Measurements from ENCODE around the gene ABCA9.

Gene ABCA9

DNA sequence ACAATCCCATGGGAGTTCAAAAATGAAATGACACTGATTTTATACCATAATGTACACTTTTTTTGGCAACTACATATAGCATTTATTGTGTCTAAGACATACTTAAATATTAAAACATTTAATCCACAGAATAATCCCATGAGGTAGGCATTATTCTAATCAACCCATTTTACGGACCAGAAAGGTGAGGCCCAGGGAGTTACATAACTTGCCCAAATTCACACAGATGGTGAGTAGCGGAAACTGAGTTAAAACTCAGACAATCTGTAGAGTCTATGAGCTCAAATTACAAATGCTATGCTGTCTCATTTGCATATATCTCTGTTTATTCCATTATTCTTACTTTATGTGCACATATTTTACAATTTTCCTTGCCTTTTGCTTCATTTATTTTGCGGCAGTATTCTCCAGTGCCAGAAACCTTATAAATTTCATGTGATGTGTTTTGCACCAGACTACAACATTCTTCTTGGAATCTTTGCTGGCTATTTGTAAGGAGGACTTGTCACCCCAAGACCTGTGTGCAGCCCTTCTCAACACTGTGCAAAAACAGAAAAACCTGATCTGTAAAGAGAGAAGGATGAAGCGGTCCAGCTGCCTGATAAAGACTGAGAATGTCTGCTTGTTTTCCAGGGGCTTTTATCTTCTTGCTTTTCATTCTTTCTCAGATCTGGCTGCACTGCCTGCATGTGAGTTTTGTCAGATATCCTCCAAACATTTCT lies 2.3 kb upstream of the ABCA9 start:
- no peaks in the 10 kb centered on the region for H3K79me2 ChIP-seq (ENCODE audit: insufficient read depth, low read length)
- no peak overlapping the region for H3K27ac ChIP-seq (ENCODE audit: low read length)
- no peak for ATAC-seq (ENCODE audit: insufficient read depth, low read depth)
- no peaks in the 10 kb centered on the region for H3K36me3 ChIP-seq (ENCODE audit: insufficient read depth, low read length)
- no peak overlapping the region for H3K9ac ChIP-seq (ENCODE audit: low read depth, low read length)
- no peak overlapping the region for H3K4me3 ChIP-seq (ENCODE audit: low read depth in 1 of 2, low read length in 2 of 2)
- peaks cover 16% of the 10 kb centered on the region; the same call in 1 of the 2 replicates for H3K4me1 ChIP-seq (ENCODE audit: insufficient read depth, low read length)
- H3K4me2 ChIP-seq (ENCODE audit: insufficient read depth, low read length) = no peak overlapping the region
- TF ChIP-seq, protein P1, sequence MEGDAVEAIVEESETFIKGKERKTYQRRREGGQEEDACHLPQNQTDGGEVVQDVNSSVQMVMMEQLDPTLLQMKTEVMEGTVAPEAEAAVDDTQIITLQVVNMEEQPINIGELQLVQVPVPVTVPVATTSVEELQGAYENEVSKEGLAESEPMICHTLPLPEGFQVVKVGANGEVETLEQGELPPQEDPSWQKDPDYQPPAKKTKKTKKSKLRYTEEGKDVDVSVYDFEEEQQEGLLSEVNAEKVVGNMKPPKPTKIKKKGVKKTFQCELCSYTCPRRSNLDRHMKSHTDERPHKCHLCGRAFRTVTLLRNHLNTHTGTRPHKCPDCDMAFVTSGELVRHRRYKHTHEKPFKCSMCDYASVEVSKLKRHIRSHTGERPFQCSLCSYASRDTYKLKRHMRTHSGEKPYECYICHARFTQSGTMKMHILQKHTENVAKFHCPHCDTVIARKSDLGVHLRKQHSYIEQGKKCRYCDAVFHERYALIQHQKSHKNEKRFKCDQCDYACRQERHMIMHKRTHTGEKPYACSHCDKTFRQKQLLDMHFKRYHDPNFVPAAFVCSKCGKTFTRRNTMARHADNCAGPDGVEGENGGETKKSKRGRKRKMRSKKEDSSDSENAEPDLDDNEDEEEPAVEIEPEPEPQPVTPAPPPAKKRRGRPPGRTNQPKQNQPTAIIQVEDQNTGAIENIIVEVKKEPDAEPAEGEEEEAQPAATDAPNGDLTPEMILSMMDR (IDR thresholded peaks at IDR 0.05; ENCODE audit: borderline replicate concordance, extremely low read depth, low read length, poor library complexity, severe bottlenecking) = no peak
- H3K27me3 ChIP-seq (ENCODE audit: insufficient read depth, low read length, poor library complexity) = peaks cover 3% of the 10 kb centered on the region
- no peaks in the 10 kb centered on the region for H3K9me3 ChIP-seq (ENCODE audit: insufficient read depth, low read length, severe bottlenecking)
- H2AFZ ChIP-seq (ENCODE audit: low read depth, low read length) = no peak overlapping the region
- DNase-seq = no peak
- H4K20me1 ChIP-seq (ENCODE audit: insufficient read depth, low read length) = no peaks in the 10 kb centered on the region

DNA sequence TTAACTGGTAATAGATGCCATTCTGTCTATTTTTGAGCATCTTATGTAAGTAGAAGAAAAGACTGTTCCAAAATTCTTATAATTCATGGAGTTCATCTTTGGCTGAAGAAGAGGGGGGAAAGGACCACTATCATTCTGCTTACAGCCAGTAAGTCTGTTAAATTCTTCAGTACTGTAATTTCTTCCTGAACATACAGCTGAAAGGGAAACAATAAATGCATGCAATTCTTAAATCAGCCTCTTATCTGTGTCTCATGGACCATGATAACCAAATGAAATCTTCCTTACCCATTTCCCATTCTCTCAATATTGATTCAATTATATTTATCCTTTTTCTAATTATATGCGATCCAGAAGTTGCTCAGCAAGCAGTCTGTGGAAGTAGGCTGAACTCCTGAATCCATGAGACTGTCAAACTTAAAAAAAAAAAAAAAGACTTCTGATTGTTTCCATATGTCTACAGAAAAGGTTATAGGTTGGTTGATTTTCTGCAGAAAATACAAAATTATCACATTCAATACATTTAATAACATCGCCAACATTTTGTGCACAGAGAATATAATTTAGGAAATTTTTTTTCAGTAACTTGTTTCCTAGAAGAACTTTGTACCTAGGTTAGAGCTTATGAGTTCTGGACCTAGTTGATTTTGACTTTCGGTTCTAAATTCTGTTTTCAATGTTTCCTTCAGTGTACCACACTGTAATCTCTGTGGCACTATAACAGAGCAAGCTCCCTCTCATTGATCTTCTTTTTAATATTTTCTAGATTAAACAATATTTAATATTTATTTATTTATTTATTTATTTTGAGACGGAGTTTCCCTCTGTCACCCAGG lies 1.2 kb upstream of the ABCA9 start:
- Histone ChIP-seq H4K20me1 (ENCODE audit: insufficient read depth, low read length) (no peaks in the 10 kb centered on the region), H3K36me3 (ENCODE audit: insufficient read depth, low read length) (no peaks in the 10 kb centered on the region), H3K9me3 (ENCODE audit: insufficient read depth, low read length, severe bottlenecking) (no peaks in the 10 kb centered on the region), H3K4me2 (ENCODE audit: insufficient read depth, low read length) (no peak overlapping the region), H3K27me3 (ENCODE audit: insufficient read depth, low read length, poor library complexity) (peaks cover 3% of the 10 kb centered on the region), H3K79me2 (ENCODE audit: insufficient read depth, low read length) (no peaks in the 10 kb centered on the region), H3K27ac (ENCODE audit: low read length) (no peak overlapping the region), H3K9ac (ENCODE audit: low read depth, low read length) (no peak overlapping the region), H2AFZ (ENCODE audit: low read depth, low read length) (no peak overlapping the region), H3K4me3 (ENCODE audit: low read depth in 1 of 2, low read length in 2 of 2) (no peak overlapping the region), H3K4me1 (ENCODE audit: insufficient read depth, low read length) (peaks cover 12% of the 10 kb centered on the region; the same call in 1 of the 2 replicates)
- ATAC-seq (ENCODE audit: insufficient read depth, low read depth) (no peak), DNase-seq (no peak)
- TF ChIP-seq, protein P1 (IDR thresholded peaks at IDR 0.05; ENCODE audit: borderline replicate concordance, extremely low read depth, low read length, poor library complexity, severe bottlenecking) = no peak
- no peak for TF ChIP-seq EZH2 (IDR thresholded peaks at IDR 0.05; ENCODE audit: borderline replicate concordance, low read depth, low read length, severe bottlenecking)

DNA sequence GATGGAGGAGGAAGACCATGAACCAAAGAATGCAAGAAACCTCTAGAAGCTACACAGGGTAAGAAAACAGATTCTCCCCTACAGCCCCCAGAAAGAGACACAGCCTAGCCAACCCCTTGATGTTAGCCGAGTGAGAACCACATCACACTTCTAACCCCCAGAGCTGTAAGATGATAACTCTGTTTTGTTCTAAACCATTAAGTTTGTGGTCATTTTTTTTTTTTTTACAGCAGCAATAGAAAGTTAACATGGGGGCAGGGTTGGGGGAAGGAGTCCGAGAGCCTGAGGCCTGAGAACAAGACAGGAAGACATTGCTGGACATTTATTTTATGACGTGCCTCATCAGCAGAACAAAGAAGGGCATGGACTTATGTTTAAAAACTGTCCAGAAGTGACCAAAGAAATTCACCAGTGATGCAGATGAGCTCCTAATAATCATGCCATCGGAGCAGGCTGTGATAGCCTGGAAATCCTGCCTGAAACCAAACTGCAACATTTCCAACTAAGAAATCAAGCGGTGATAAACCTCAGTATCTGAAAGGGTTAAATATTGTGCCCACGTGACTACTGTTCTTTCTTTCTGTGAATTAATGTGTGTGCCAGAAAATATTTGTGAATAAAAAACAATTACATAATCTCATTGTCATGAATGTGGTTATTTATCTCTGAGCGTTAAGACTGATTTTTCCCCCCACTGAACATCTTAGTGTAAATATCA lies 1.1 kb downstream of the ABCA9 start:
- Histone ChIP-seq H3K4me3 (ENCODE audit: low read depth in 1 of 2, low read length in 2 of 2) (no peak overlapping the region), H2AFZ (ENCODE audit: low read depth, low read length) (no peak overlapping the region), H4K20me1 (ENCODE audit: insufficient read depth, low read length) (no peaks in the 10 kb centered on the region), H3K9ac (ENCODE audit: low read depth, low read length) (no peak overlapping the region), H3K27ac (ENCODE audit: low read length) (no peak overlapping the region), H3K4me1 (ENCODE audit: insufficient read depth, low read length) (no peaks in the 10 kb centered on the region), H3K4me2 (ENCODE audit: insufficient read depth, low read length) (no peak overlapping the region), H3K79me2 (ENCODE audit: insufficient read depth, low read length) (no peaks in the 10 kb centered on the region), H3K27me3 (ENCODE audit: insufficient read depth, low read length, poor library complexity) (peaks cover 3% of the 10 kb centered on the region), H3K36me3 (ENCODE audit: insufficient read depth, low read length) (no peaks in the 10 kb centered on the region), H3K9me3 (ENCODE audit: insufficient read depth, low read length, severe bottlenecking) (no peaks in the 10 kb centered on the region)
- DNase-seq (no peak), ATAC-seq (ENCODE audit: insufficient read depth, low read depth) (no peak)
- no peak for TF ChIP-seq EZH2 (IDR thresholded peaks at IDR 0.05; ENCODE audit: borderline replicate concordance, low read depth, low read length, severe bottlenecking)
- TF ChIP-seq, protein P1 (IDR thresholded peaks at IDR 0.05; ENCODE audit: borderline replicate concordance, extremely low read depth, low read length, poor library complexity, severe bottlenecking) = no peak

Measured in DND-41 (cell line).